Calu3 (cell line): Measurements from ENCODE around the gene RBM46. TPM values are rescaled to one million over a fixed set of nuclear protein-coding genes. Genes with fewer than 3 reads are reported as not detected.

Source experiments
- BruUV-seq: library from RNA; stranded (reverse); fragments of 400-500 nt; replicated peaks from 2 replicates; lab custom pipeline; 2021; lab: Mats Ljungman, UMichigan
- CTCF ChIA-PET: fragments of 300-600 bp; sonication (Branson Sonifier 250); formaldehyde crosslinking; loops from one replicate; lab custom pipeline; 2022; ENCODE audit warnings: antibody characterized with exemption; lab: Charles Lee
- DNase-seq: peaks from one replicate; pipeline ENCODE4 v3.0.0; 2022
- H3K27ac Mint-ChIP-seq: one replicate; pipeline ENCODE4 v1.8.0; 2022; ENCODE audit warnings: mixed read lengths; ENCODE audit not compliant: unreplicated experiment
- H3K27me3 Mint-ChIP-seq: one replicate; pipeline ENCODE4 v1.8.0; 2022; ENCODE audit warnings: mixed read lengths; ENCODE audit not compliant: unreplicated experiment
- H3K36me3 Mint-ChIP-seq: one replicate; pipeline ENCODE4 v1.8.0; 2022; ENCODE audit warnings: mild to moderate bottlenecking, moderate library complexity, mixed read lengths; ENCODE audit not compliant: insufficient read depth, unreplicated experiment
- H3K4me1 Mint-ChIP-seq: one replicate; pipeline ENCODE4 v1.8.0; 2022; ENCODE audit warnings: mild to moderate bottlenecking, low read depth, mixed read lengths; ENCODE audit not compliant: unreplicated experiment
- H3K4me3 Mint-ChIP-seq: one replicate; pipeline ENCODE4 v1.8.0; 2022; ENCODE audit warnings: mild to moderate bottlenecking, low read depth, moderate library complexity, mixed read lengths; ENCODE audit not compliant: unreplicated experiment
- H3K9me3 Mint-ChIP-seq: one replicate; pipeline ENCODE4 v1.8.0; 2022; ENCODE audit warnings: low read depth, mixed read lengths; ENCODE audit not compliant: unreplicated experiment
- CTCF ChIP-seq: fragments of 200-600 bp; IDR thresholded peaks from one replicate; pipeline ENCODE4 v1.8.0; 2022; ENCODE audit warnings: antibody characterized with exemption; ENCODE audit not compliant: unreplicated experiment
- intact Hi-C: fragments of 100-400 bp; cut with micrococcal nuclease; formaldehyde crosslinking; loops from one replicate; pipeline ENCODE4 v1.10.0; 2022; ENCODE audit not compliant: unreplicated experiment
- total RNA-seq: library from RNA; stranded (reverse); gene quantifications from 2 replicates; pipeline ENCODE4 v1.2.3, GENCODE V29; 2022

The RBM46 gene
- total RNA-seq, 1 experiment from 2014 or later, result not detected

DNA sequence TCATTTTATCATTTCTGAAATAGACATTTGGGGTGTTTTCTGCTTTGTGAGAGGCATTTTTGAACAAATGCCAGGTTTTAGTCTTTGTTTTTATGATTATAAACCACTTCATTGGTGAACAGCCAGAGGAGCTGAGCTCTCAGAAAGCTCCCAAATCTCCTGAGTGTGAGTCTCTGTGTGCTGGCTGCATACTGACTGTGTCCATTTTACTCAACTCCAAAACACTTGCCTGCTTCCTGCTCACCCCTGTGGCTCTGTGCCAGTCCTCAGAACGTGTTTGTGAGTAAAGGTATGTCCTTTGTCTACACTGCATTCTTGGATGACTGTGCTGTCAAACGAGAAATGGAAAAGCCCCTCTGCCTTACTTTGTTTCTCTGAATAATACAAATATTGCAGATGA is 42.6 kb upstream of the RBM46 start:
- peak; percentile 31 for DNase-seq
- no peaks in the 10 kb centered on the region for H3K27me3 Mint-ChIP-seq
- no peak overlapping the region for H3K4me3 Mint-ChIP-seq
- no peak for TF ChIP-seq CTCF
- H3K27ac Mint-ChIP-seq, result no peak overlapping the region
- H3K4me1 Mint-ChIP-seq, result peaks cover 9% of the 10 kb centered on the region
- intact Hi-C loops, result no loop called here
- CTCF ChIA-PET, result no interaction called here
- H3K9me3 Mint-ChIP-seq, result no peaks in the 10 kb centered on the region
- no TSS peak for BruUV-seq
- H3K36me3 Mint-ChIP-seq, result peaks cover 3% of the 10 kb centered on the region

DNA sequence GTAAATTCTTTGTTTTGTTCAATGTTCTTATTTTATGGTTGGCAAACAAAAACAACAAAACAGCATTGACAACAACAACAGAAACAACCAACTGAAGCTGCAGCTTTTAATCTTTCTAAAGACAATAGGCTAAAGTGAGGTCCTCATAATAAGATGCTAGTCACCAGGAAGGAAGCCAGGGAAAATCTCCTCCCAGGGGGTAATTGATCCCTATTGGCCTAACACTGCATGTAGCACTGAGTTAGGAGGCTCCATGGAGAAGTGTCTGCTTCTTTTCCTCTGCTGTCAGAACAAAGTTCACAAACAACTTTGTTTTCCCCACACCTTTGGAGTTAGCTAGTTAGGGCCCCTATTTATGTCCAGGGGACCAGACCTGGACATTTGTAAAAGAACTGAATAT is 42.0 kb upstream of the RBM46 start:
- Mint-ChIP-seq H3K36me3 (peaks cover 9% of the 10 kb centered on the region), H3K27me3 (no peaks in the 10 kb centered on the region), H3K9me3 (no peaks in the 10 kb centered on the region), H3K4me1 (peaks cover 9% of the 10 kb centered on the region), H3K4me3 (no peak overlapping the region), H3K27ac (no peak overlapping the region)
- BruUV-seq, result no TSS peak
- intact Hi-C loops, result no loop called here
- DNase-seq, result no peak
- CTCF ChIA-PET, result no interaction called here
- no peak for TF ChIP-seq CTCF

GRCh38 chr4:154740462-154740861 is 40.6 kb upstream of the RBM46 start:
- BruUV-seq, result no TSS peak
- CTCF ChIA-PET, result no interaction called here

DNA sequence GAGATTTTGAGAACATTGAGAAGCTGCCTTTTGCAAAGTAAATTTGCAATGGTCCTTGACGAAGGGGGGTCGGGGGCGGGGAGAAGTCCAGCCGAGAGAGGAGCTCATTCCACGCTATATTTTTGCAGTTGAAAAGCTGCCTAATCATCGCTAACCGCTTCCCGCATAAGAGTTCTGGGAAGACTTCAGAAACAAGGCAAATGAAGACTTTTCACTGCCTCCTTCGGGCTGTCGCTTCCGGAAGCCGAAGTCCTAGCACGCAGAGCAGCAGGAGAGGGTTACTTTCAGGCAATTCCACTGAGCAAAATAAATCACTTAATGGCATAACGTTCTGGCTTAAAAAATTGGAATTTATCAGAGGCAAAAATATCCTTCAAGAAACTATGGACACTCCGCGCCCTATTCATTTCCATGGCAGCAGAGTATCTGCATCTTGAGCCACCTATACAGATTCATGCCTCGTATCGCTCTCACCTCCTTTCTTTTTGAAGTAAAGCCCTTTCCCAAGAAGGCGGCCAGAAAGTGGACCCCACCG is 39.9 kb upstream of the RBM46 start:
- CTCF ChIA-PET, result no interaction called here
- peaks cover 21% of the 10 kb centered on the region for H3K36me3 Mint-ChIP-seq
- H3K4me3 Mint-ChIP-seq, result no peak overlapping the region
- BruUV-seq, result no TSS peak
- intact Hi-C loops, result no loop called here
- peaks cover 14% of the 10 kb centered on the region for H3K4me1 Mint-ChIP-seq
- no peaks in the 10 kb centered on the region for H3K27me3 Mint-ChIP-seq
- no peak overlapping the region for H3K27ac Mint-ChIP-seq
- H3K9me3 Mint-ChIP-seq, result no peaks in the 10 kb centered on the region
- DNase-seq, result no peak
- TF ChIP-seq CTCF, result no peak

More at GRCh38 chr4:154740462-154740861, 40.6 kb upstream of the RBM46 start:
- no peaks in the 10 kb centered on the region for H3K9me3 Mint-ChIP-seq
- TF ChIP-seq CTCF, result no peak
- peaks cover 20% of the 10 kb centered on the region for H3K36me3 Mint-ChIP-seq
- H3K27ac Mint-ChIP-seq, result no peak overlapping the region
- H3K4me3 Mint-ChIP-seq, result no peak overlapping the region
- peaks cover 11% of the 10 kb centered on the region for H3K4me1 Mint-ChIP-seq
- intact Hi-C loops, result no loop called here
- no peak for DNase-seq
- no peaks in the 10 kb centered on the region for H3K27me3 Mint-ChIP-seq
